GM18951 (cell line): ENCODE results near the gene SLC4A3.
A peak's percentile ranks its signal among the peaks of the same experiment; 100 is the strongest.
"Not testable (repeated sequence)": the region's sequence is repeated elsewhere in the genome, so short reads cannot be mapped to it uniquely, and the experiment has no call there.

ENCODE experiments used
- POLR2A ChIP-seq: IDR thresholded peaks from 4 replicates; pipeline ENCODE4 v1.6.1; 2011; ENCODE audit warnings: mild to moderate bottlenecking; ENCODE audit not compliant: insufficient read length, insufficient read depth; ENCODE audit errors: extremely low read depth
- in situ Hi-C: fragments of 300-500 bp; cut with MboI; formaldehyde crosslinking; loops from one replicate; pipeline ENCODE4 v1.12.0; 2022; ENCODE audit warnings: low sequenced_read_pairs, mixed read lengths, inconsistent platforms; ENCODE audit not compliant: unreplicated experiment

SLC4A3 gene

GRCh38 chr2:219642465-219643083 lies 15.1 kb downstream of the SLC4A3 start:
- in situ Hi-C loops = no loop called here
- TF ChIP-seq POLR2A = peak; percentile 41

GRCh38 chr2:219643084-219643473 lies 15.6 kb downstream of the SLC4A3 start:
- in situ Hi-C loops = no loop called here
- no peak for TF ChIP-seq POLR2A

GRCh38 chr2:219643788-219644398 lies 16.5 kb downstream of the SLC4A3 start:
- no peak for TF ChIP-seq POLR2A
- in situ Hi-C loops = no loop called here

DNA sequence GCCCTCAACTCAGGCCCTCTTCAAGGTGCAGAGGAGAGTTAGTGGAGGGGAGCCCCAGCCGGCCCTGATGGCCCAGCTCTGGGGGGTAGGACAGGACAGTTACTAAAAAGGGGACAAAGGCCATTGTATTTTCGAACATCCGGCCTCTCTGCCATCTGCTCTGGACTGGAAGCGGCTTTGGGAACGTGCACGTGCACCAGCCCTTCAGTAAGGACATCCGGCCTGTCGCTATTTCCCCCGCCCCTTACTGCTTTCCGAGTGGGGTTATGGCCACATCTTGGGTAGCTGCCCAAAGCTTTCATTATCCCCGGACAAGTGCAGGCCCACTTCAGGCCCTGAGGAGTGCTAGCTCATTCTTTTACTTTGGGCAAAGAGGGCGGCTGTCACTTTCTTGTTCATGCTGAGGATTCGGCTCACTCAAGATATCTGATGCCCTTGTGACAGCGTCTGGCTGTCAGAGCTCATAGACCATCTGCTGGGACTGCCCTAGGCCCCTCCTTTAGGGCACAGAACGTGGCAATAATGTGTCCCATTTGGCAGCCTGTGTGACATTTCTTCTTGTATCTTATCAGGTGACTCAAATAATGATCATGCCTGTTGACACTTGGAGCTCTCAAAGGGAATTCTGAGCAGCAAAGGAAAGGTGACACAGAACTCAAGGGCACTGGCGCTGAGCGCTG lies 17.5 kb downstream of the SLC4A3 start:
- no peak for TF ChIP-seq POLR2A
- in situ Hi-C loops = no loop called here

DNA sequence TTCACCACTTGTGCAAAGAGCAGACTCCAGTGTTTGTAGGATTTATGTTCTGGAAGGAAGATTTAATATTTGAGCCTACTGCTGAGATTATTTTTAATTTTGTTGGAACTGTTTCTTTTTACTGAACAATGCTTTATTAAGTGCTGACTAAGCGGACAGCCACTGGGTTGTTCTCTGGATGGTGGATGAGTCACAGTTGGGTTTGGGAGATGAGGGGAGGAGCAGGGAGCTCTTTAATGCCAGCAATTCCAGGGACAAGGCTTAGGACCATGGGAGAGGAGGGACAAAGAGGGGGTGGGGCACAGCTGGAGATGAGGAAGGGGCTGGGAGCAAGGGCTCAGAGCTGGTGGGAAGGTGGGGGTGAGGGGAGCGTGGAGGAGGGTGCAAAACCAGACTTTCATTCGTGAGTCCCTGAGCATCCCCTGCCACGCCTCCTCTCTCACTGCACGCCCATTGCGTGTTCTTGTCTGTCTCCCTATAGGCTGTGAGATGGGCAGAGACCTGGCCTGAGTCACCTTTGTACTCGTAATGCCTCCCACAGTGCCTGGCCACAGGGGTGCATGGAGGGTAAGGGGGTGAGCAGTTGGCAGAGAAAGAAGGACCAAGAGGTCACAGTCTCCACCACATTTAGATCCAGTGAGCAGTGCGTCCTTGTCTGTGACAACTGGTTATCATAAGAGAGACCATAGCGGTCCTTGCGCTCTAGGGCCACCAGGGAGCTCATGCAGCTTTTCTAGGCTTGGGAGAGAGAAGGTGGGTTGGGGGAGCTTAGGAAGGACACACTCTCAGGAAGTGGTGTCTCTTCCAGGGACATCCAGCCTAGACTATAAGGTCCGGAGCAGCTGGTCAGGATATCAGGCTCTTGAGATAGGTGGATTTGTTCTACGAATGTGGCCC lies 18.4 kb downstream of the SLC4A3 start:
- TF ChIP-seq POLR2A = no peak
- in situ Hi-C loops = no loop called here

DNA sequence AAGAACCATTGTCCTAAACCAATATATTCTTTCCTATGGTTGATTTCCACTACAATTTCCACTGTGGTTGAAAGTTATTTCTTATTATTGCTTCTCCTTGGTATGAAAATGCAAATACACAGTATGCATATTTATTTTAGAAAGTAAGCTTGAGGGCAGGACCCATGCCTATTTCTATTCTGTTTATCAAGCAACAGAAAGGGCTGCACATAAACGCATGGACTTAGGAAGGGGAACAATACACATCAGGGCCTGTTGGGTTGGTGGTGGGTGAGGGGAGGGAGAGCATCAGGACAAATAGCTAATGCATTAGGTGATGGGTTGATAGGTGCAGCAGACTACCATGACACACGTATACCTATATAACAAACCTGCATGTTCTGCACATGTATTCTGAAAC lies 20.7 kb downstream of the SLC4A3 start:
- in situ Hi-C loops = no loop called here

GRCh38 chr2:219648963-219649362 lies 21.5 kb downstream of the SLC4A3 start:
- in situ Hi-C loops = no loop called here
- no peak for TF ChIP-seq POLR2A

More for the DNA sequence above, 20.7 kb downstream of the SLC4A3 start:
- no peak for TF ChIP-seq POLR2A

DNA sequence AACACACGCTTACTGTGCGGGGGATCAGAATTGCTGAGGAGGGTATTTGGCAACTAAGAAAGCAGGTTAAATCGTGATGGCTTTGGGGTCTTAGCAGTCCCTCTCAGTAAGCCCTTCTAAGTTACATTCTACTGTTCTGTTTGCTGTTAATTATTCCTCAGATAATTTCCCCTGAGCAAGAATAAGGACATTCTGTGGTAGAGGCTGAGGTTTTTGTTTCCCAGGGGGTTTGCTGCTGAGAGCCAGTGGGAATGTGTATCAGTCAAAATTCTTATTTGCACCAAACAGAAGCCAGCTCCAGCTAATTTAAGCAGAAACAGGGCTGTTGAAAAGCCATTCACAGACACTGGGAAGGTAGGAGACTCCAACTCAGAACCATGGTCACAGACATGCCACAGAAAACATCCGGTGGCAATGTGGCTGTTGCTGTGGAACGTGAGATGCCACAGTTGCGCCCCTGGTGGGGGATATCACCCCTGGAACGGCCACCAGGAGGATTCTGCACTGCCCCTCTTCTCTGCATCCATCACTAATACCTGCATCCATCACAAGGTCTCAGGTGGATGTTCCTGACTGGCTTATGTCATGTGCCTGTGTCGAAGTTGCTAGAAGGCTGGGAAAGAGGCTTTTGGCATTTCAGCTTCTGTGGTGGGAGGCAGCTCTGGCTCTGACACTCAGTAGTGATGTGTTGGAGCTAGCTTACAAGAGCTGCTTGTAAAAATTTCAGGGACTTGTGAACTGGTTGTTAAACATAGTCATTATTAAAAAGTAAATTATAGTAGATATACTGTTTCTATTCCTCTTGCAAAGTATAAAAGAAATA lies 23.2 kb downstream of the SLC4A3 start:
- no peak for TF ChIP-seq POLR2A
- in situ Hi-C loops = no loop called here

DNA sequence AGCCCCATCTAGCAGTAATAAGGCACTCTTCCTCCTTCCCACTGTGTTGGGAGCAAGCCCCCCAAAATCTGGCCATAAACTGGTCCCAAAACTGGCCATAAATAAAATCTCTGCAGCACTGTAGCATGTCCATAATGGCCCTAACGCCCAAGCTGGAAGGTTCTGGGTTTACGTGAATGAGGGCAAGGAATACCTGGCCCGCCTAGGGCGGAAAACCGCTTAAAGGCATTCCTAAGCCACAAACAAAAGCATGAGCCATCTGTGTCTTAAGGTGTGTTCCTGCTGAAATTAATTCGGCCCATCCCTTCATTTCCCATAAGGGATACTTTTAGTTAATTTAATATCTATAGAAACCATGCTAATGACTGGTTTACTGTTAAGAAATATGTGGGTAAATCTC lies 24.2 kb downstream of the SLC4A3 start:
- in situ Hi-C loops = not testable (repeated sequence)

DNA sequence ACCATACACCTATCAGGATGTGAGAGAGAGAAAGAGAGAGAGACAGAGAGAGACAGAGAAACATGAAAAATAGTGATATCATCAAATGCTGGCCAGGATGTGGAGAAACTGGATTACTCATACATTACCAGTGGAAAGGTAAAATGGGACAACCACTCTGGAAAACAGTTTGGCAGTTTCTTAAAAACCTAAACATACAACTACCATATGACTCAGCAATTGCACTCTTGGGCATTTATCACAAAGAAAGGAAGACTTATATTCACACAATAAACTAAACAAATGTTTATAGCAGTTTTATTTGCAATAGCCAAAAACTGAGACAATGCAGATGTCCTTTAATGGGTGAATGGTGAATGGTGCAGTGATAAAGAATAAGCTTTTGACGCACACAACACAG lies 29.1 kb downstream of the SLC4A3 start:
- in situ Hi-C loops = no loop called here
- no peak for TF ChIP-seq POLR2A

DNA sequence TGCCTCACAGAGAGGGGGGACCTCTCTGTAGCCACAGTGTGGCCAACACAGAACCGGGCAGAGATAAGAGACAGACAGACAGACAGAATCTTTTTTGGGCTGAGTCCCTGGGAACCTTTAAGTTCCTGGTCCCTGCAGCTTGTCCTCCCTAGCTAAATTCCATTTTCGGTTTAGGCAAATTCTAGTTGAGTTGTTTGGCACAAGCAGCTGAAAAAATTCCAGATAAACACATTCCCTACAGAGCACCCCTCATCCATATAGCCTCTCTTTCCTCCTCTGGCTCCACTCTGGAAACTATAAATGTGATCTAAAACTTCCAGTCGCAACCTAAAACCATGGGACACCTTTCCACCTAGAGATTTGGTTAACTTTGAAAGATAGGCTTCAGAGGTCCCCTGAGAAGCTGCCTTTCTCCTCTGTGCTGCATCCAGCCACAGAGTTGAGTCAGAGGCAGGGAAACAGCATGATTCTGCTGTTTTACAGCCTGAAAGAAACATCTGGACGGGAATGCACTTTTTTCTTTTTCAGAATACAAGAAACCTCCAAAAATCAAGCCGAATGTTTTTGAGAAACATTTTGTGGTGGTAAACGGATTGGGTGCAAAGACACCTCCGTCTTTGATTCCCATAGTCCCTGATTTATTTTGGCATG lies 30.9 kb downstream of the SLC4A3 start:
- in situ Hi-C loops = no loop called here
- TF ChIP-seq POLR2A = no peak

GRCh38 chr2:219658874-219659273 lies 31.4 kb downstream of the SLC4A3 start:
- in situ Hi-C loops = no loop called here
- no peak for TF ChIP-seq POLR2A

- in situ Hi-C loops = no loop called here
- no peak for TF ChIP-seq POLR2A
These were observed 33.9 kb downstream of the SLC4A3 start for GRCh38 chr2:219661197-219661954.
